Activated naive CD8-positive, alpha-beta T cell treated with anti-CD3 and anti-CD28 coated beads for 36 hours (primary cell): ENCODE results near the gene LFNG. TPM values are rescaled to one million over a fixed set of nuclear protein-coding genes. Genes with fewer than 3 reads are reported as not detected.
"Not testable (repeated sequence)": the region's sequence is repeated elsewhere in the genome, so short reads cannot be mapped to it uniquely, and the experiment has no call there.

Source experiments
- DNase-seq: peaks from one replicate; pipeline ENCODE4 v3.0.0; 2021
- H3K27ac Mint-ChIP-seq: one replicate; pipeline ENCODE4 v1.8.0; 2022; ENCODE audit warnings: mild to moderate bottlenecking, moderate library complexity, mixed read lengths
- H3K27me3 Mint-ChIP-seq: one replicate; pipeline ENCODE4 v1.8.0; 2022; ENCODE audit warnings: mild to moderate bottlenecking, mixed read lengths
- H3K36me3 Mint-ChIP-seq: one replicate; pipeline ENCODE4 v1.8.0; 2021; ENCODE audit warnings: mild to moderate bottlenecking, mixed read lengths
- H3K4me1 Mint-ChIP-seq: one replicate; pipeline ENCODE4 v1.8.0; 2021; ENCODE audit warnings: mixed read lengths
- H3K4me3 Mint-ChIP-seq: one replicate; pipeline ENCODE4 v1.8.0; 2022; ENCODE audit warnings: mild to moderate bottlenecking, moderate library complexity, mixed read lengths
- H3K9me3 Mint-ChIP-seq: one replicate; pipeline ENCODE4 v1.8.0; 2022; ENCODE audit warnings: mixed read lengths
- total RNA-seq, 2 experiments: library from RNA; stranded (reverse); gene quantifications; one replicate each; pipeline ENCODE4 v1.2.3, GENCODE V29; 2021

Gene LFNG
- total RNA-seq, 2 experiments from 2014 or later: 21.0 to 25.8 TPM

DNA sequence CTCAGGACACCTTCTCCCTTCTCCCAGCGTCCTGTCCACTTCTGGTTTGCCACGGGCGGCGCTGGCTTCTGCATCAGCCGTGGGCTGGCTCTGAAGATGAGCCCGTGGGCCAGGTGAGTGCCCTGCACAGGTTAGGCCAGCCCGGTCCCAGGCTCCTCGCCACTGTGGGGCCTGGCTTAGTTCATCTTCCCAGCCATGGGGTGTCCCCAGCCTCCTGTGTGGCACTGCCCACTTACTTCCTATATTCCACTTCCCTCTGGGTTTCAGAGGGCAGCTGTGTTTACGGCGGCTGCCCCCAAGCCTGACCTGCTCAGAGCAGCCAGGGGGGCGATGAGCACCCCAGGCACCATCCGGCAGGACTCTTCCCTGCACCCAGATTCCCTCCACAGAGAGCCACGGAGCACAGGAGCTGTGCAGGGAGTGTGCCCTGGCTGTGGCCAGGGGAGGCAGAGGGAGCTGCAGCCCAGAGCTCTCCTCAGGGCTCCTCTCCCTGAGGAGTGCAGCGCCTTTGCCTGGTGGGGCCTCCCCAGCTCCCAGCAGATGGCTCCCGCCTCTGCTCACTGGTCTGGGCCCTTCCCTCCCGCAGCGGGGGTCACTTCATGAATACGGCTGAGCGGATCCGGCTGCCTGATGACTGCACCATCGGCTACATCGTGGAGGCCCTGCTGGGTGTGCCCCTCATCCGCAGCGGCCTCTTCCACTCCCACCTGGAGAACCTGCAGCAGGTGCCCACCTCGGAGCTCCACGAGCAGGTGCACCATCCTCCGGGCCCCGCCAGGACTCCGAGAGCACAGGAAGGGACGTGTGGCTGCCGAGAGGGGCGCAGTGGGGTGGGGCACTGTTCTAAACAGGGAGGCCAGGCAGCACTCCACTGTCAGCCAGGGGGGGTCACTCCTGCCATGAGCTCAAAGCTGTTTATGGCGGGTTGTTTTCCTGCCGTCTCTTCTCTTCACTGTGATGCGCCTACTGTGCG, 6.4 kb downstream of the LFNG start:
- Mint-ChIP-seq H3K27me3 (no peaks in the 10 kb centered on the region), H3K4me1 (peaks cover 59% of the 10 kb centered on the region), H3K4me3 (no peak overlapping the region), H3K36me3 (peaks cover 9% of the 10 kb centered on the region), H3K9me3 (no peaks in the 10 kb centered on the region), H3K27ac (no peak overlapping the region)
- no peak for DNase-seq

DNA sequence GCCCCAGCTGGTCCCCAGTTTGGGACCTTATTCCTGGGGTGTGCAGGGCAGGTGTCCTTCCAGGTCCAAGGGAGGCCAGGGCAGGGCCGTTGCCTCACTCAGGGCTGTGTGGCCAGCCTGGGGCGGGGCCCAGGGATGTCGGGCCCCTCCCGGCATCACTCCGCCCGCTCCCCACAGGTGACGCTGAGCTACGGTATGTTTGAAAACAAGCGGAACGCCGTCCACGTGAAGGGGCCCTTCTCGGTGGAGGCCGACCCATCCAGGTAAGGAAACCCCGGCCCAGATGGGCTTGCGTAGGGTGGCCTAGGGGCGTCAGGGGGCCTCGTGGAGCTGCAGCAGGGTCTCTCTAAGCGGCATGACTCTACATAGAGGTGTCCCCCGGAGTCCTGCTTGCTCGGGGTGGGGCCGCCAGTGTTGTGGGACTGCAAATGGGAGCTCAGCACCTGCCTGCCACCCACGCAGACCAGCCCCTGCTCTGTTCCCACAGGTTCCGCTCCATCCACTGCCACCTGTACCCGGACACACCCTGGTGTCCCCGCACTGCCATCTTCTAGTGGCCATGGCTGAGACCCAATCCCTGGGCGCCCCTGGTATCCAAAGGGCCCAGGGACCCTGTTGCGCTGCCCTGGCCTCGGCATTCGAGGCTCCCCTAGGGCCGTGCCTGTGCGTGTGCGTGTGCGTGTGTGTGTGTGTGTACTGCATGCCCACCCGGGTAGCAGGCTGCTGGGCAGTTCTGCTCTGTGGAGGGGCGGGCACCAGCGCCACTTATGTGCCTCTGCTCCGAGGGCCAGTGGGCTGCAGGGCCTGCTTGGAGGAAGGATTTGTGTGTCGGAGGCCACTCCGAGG, 7.3 kb downstream of the LFNG start:
- H3K27me3 Mint-ChIP-seq: no peaks in the 10 kb centered on the region
- H3K27ac Mint-ChIP-seq: no peak overlapping the region
- no peaks in the 10 kb centered on the region for H3K9me3 Mint-ChIP-seq
- DNase-seq: no peak
- no peak overlapping the region for H3K4me3 Mint-ChIP-seq
- peaks cover 7% of the 10 kb centered on the region for H3K36me3 Mint-ChIP-seq
- H3K4me1 Mint-ChIP-seq: peaks cover 57% of the 10 kb centered on the region

DNA sequence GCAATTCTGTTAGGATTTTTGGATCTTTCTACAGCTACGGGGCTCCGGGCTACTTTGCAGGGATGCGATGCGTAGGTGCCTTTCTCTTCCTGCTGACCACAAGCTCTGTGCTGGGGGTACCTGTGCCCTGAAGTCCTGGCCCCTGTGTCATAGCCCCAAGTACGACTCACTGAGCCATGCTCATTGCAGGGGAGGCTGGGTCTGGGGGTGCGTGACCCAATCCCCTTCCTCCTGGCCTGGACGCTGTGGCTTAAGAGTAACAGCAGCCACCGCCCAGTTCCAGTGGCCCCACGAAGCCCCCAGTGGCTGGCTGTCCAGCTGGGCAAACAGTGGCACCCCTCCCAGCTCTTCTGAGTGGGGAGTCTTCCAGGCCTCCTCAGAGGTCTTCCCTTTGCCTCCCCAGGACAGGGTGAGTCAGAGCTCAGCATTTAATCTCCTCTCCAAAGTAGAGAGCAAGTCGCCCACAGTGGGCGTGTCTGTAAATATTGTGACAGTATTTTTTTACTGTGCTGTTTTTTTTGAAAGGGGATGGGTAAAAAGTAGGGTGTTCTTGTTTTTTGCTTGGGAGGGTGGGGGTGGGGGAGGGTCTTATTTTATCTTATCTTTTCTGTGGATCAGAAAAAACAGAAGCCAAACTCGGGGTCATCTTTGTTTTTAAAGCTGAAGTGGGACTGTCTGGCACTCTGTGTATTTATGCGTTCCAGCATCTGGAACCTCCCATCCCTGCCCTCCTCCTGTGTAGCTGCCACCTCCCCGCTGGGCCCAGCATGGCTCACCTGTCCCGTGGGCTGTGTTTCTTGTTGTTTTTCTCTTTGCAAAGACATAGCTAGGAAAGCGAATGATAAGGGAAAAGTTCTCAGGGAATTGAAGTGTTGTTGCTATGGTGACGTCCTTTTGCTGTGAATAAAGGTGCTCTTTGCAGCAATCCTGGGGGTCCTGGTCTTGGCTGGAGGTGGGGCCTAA, 8.2 kb downstream of the LFNG start:
- Mint-ChIP-seq H3K4me3 (peak overlapping the region; percentile 38), H3K27me3 (no peaks in the 10 kb centered on the region), H3K9me3 (no peaks in the 10 kb centered on the region), H3K36me3 (peaks cover 4% of the 10 kb centered on the region), H3K27ac (peak overlapping the region; percentile 80), H3K4me1 (peaks cover 49% of the 10 kb centered on the region)
- DNase-seq: peak; percentile 55

- peak overlapping the region; percentile 80 for H3K27ac Mint-ChIP-seq
- peaks cover 43% of the 10 kb centered on the region for H3K4me1 Mint-ChIP-seq
Measured at GRCh38 chr7:2528481-2529095, 9.0 kb downstream of the LFNG start.

DNA sequence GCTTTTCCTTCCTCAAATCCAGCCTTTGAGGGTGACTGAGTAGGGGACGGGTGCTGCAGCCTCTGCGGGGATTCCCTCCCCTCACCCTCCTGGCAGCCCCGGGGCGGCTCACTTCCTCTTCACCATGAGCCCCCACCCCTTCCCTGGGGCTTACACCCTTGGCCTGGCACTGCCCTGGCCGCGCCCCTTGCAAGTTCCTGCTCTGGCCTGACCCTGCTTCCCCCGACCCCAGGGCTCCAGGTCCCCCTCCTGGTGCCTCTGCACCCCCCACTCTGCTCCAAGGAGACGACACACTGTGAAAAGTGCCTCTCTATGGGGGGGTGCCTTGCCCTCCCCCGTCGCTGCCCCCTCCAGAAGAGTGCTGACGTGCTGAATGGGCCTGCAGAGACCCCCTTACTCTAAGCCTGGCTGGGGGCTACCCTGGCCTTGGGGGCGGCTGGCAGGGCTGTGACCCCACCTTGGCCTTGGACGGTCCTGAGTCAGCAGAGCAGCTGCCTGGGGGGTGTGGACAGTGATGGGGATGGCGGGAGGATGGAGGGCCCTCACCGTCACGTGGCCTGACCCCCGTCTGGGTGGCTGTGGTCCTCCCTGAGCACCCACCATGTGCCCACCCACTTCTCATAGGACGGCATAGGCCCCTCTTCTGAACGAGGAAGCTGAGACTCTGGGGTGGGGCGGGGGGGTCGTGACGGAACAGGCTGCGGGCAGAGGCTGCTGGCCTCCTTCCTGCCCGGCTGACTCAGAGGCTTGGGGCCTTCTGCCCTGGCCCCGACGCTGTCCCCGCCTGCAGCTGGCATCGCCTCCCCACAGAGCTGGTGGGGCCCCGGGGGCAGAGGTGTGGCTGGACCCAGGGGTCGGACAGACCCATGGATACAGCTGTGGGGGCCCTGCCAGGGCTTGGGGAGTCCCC, 9.8 kb downstream of the LFNG start:
- H3K27me3 Mint-ChIP-seq: no peaks in the 10 kb centered on the region
- H3K27ac Mint-ChIP-seq: peak overlapping the region; percentile 91
- H3K4me1 Mint-ChIP-seq: peaks cover 43% of the 10 kb centered on the region
- DNase-seq: peak; percentile 68
- no peaks in the 10 kb centered on the region for H3K9me3 Mint-ChIP-seq
- H3K4me3 Mint-ChIP-seq: peak overlapping the region; percentile 61
- no peaks in the 10 kb centered on the region for H3K36me3 Mint-ChIP-seq

More at GRCh38 chr7:2528481-2529095, 9.0 kb downstream of the LFNG start:
- Mint-ChIP-seq H3K9me3 (no peaks in the 10 kb centered on the region), H3K4me3 (peak overlapping the region; percentile 38), H3K36me3 (no peaks in the 10 kb centered on the region), H3K27me3 (no peaks in the 10 kb centered on the region)
- DNase-seq: no peak

GRCh38 chr7:2530071-2530987, 10.8 kb downstream of the LFNG start:
- Mint-ChIP-seq H3K4me1 (peaks cover 43% of the 10 kb centered on the region), H3K27me3 (no peaks in the 10 kb centered on the region), H3K36me3 (no peaks in the 10 kb centered on the region), H3K9me3 (no peaks in the 10 kb centered on the region), H3K4me3 (peak overlapping the region; percentile 61), H3K27ac (peak overlapping the region; percentile 91)
- peak; percentile 83 for DNase-seq

- H3K36me3 Mint-ChIP-seq, DNase-seq, H3K27me3 Mint-ChIP-seq, H3K9me3 Mint-ChIP-seq: not testable (repeated sequence)
- H3K4me1 Mint-ChIP-seq: peaks cover 40% of the 10 kb centered on the region
- peak overlapping the region; percentile 61 for H3K4me3 Mint-ChIP-seq
- H3K27ac Mint-ChIP-seq: peak overlapping the region; percentile 91
Measured at GRCh38 chr7:2530994-2531795, 11.6 kb downstream of the LFNG start.

DNA sequence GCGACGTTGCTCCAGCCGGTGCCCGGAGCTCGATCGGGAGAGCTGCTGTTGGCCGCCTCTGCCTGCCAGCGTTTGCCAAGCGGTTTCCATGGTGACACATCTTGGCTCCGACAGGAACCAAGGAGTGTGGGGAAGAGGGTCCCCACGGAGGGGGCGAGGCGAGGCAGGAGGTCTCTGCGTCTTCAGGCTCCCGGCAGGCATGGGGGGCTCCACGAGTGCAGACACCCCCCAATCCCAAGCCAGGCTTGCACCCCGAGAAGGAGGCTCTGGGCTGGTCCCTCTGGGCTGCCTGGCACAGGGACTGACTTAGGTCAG, 12.2 kb downstream of the LFNG start:
- not testable (repeated sequence) for DNase-seq, H3K4me3 Mint-ChIP-seq, H3K36me3 Mint-ChIP-seq, H3K27me3 Mint-ChIP-seq, H3K9me3 Mint-ChIP-seq, H3K27ac Mint-ChIP-seq
- peaks cover 39% of the 10 kb centered on the region for H3K4me1 Mint-ChIP-seq

DNA sequence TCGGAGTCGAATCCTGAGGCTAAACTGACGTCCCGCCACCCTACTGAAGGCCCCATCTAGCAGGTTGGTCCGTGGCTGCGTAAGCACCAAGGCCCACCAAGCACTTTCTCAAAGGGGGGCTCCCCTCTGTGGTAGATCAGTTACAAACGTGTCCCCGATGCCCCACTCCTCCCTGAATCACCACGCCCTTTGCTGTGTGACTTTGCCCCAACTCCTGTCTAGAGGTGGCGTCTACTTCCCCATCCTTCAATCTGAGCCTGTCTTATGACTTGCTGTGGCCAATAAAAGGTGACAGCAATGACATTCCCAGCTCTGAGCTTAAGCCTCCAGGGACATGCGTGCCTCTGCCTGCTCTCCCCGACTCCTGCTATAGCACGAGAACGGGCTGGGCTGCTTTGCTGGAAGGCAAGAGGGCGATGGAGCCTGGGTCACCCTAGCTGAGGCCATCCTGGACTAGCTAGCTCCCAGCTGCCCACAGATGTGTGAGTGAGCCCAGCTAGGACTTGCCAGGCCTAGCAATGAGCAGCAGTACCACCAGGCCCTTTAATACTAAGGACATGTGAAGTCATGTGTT, 12.7 kb downstream of the LFNG start:
- not testable (repeated sequence) for H3K9me3 Mint-ChIP-seq, H3K36me3 Mint-ChIP-seq, H3K4me3 Mint-ChIP-seq, DNase-seq, H3K27me3 Mint-ChIP-seq
- peak overlapping the region; percentile 16 for H3K27ac Mint-ChIP-seq
- peaks cover 35% of the 10 kb centered on the region for H3K4me1 Mint-ChIP-seq

GRCh38 chr7:2532816-2533215, 13.2 kb downstream of the LFNG start:
- H3K27me3 Mint-ChIP-seq, H3K27ac Mint-ChIP-seq, DNase-seq, H3K36me3 Mint-ChIP-seq, H3K4me3 Mint-ChIP-seq, H3K9me3 Mint-ChIP-seq: not testable (repeated sequence)
- H3K4me1 Mint-ChIP-seq: peaks cover 30% of the 10 kb centered on the region

DNA sequence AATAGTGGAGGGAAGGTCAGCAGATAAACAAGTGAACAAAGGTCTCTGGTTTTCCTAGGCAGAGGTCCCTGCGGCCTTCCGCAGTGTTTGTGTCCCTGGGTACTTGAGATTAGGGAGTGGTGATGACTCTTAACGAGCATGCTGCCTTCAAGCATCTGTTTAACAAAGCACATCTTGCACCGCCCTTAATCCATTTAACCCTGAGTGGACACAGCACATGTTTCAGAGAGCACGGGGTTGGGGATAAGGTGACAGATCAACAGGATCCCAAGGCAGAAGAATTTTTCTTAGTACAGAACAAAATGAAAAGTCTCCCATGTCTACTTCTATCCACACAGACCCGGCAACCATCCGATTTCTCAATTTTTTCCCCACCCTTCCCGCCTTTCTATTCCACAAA, 14.0 kb downstream of the LFNG start:
- H3K36me3 Mint-ChIP-seq, H3K4me3 Mint-ChIP-seq, H3K27me3 Mint-ChIP-seq, DNase-seq, H3K9me3 Mint-ChIP-seq, H3K27ac Mint-ChIP-seq: not testable (repeated sequence)
- peaks cover 23% of the 10 kb centered on the region for H3K4me1 Mint-ChIP-seq

DNA sequence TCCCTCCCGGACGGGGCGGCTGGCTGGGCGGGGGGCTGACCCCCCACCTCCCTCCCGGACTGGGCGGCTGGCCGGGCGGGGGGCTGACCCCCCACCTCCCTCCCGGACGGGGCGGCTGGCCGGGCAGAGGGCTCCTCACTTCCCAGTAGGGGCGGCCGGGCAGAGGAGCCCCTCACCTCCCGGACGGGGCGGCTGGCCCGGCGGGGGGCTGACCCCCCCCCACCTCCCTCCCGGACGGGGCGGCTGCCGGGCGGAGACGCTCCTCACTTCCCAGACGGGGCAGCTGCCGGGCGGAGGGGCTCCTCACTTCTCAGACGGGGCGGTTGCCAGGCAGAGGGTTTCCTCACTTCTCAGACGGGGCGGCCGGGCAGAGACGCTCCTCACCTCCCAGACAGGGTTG, 14.6 kb downstream of the LFNG start:
- H3K27ac Mint-ChIP-seq, H3K36me3 Mint-ChIP-seq: not testable (repeated sequence)

More for the DNA sequence above, 14.6 kb downstream of the LFNG start:
- not testable (repeated sequence) for H3K9me3 Mint-ChIP-seq, H3K27me3 Mint-ChIP-seq, DNase-seq, H3K4me3 Mint-ChIP-seq
- peaks cover 16% of the 10 kb centered on the region for H3K4me1 Mint-ChIP-seq
